Cardiac muscle cell (in vitro differentiated cells and primary cell): Measurements from ENCODE around the gene ZNF274. TPM values are rescaled to one million over a fixed set of nuclear protein-coding genes. Genes with fewer than 3 reads are reported as not detected.

ENCODE experiments used
- DNase-seq, 2 donors: peaks; one replicate each; pipeline versions ENCODE4 v3.0.0 to v3.0.0-alpha.2; 2010 to 2017; ENCODE audit warnings: low read depth in 1 of 2, low spot score in 1 of 2
- H3K27ac ChIP-seq: fragments of 200-600 bp; sonication (generic); 2 replicates; pipeline ENCODE4 v1.5.1; 2016
- H3K27me3 ChIP-seq: fragments of 200-600 bp; sonication (generic); 2 replicates; pipeline ENCODE4 v1.6.0; 2016; ENCODE audit warnings: control low read depth
- H3K36me3 ChIP-seq: fragments of 200-600 bp; sonication (generic); 2 replicates; pipeline ENCODE4 v1.5.1; 2016; ENCODE audit warnings: control low read depth
- H3K4me1 ChIP-seq: fragments of 200-600 bp; sonication (generic); 2 replicates; pipeline ENCODE4 v1.8.1; 2017; ENCODE audit warnings: low read depth, mild to moderate bottlenecking, mixed run types
- H3K4me3 ChIP-seq: fragments of 200-600 bp; sonication (generic); 2 replicates; pipeline ENCODE4 v1.5.1; 2016; ENCODE audit warnings: mild to moderate bottlenecking
- H3K9me3 ChIP-seq: fragments of 200-600 bp; sonication (generic); 2 replicates; pipeline ENCODE4 v1.5.1; 2017; ENCODE audit warnings: low read depth, mild to moderate bottlenecking, control low read depth
- polyA plus RNA-seq: library from polyadenylated mRNA; unstranded; fragments of >200 nt; fragmentation: Nextera tagmentation; extraction: Ambion mirVana; gene quantifications from 2 replicates; pipeline ENCODE4 v1.2.1, GENCODE V29; 2016
- total RNA-seq: library from RNA; depleted of rRNA; stranded (reverse); fragments of >200 nt; gene quantifications from 2 replicates; pipeline ENCODE4 v1.2.3, GENCODE V29; 2016
- TF ChIP-seq, protein P1 (sequence below): IDR thresholded peaks from 2 replicates; pipeline ENCODE4 v1.5.1; 2012; ENCODE audit warnings: low read depth, mild to moderate bottlenecking, low read length

Gene ZNF274
- total and polyA plus RNA-seq, 2 experiments from 2014 or later: 42.8 to 50.1 TPM

DNA sequence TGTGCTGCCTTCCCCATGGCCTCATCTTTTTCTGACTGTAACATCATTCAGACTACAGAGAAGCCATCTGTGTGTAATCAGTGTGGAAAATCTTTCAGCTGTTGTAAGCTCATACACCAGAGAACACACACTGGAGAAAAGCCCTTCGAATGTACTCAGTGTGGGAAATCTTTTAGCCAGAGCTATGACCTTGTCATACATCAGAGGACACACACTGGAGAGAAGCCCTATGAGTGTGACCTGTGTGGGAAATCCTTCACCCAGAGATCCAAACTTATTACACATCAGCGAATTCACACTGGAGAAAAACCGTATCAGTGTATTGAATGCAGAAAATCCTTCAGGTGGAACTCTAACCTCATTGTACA, 78.7 kb downstream of the ZNF274 start:
- Histone ChIP-seq H3K9me3 (peaks cover 26% of the 10 kb centered on the region), H3K27me3 (no peaks in the 10 kb centered on the region), H3K36me3 (peaks cover 31% of the 10 kb centered on the region), H3K4me3 (no peak overlapping the region), H3K27ac (no peak overlapping the region), H3K4me1 (no peaks in the 10 kb centered on the region)
- TF ChIP-seq, protein P1, sequence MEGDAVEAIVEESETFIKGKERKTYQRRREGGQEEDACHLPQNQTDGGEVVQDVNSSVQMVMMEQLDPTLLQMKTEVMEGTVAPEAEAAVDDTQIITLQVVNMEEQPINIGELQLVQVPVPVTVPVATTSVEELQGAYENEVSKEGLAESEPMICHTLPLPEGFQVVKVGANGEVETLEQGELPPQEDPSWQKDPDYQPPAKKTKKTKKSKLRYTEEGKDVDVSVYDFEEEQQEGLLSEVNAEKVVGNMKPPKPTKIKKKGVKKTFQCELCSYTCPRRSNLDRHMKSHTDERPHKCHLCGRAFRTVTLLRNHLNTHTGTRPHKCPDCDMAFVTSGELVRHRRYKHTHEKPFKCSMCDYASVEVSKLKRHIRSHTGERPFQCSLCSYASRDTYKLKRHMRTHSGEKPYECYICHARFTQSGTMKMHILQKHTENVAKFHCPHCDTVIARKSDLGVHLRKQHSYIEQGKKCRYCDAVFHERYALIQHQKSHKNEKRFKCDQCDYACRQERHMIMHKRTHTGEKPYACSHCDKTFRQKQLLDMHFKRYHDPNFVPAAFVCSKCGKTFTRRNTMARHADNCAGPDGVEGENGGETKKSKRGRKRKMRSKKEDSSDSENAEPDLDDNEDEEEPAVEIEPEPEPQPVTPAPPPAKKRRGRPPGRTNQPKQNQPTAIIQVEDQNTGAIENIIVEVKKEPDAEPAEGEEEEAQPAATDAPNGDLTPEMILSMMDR: no peak
- no peak for DNase-seq

DNA sequence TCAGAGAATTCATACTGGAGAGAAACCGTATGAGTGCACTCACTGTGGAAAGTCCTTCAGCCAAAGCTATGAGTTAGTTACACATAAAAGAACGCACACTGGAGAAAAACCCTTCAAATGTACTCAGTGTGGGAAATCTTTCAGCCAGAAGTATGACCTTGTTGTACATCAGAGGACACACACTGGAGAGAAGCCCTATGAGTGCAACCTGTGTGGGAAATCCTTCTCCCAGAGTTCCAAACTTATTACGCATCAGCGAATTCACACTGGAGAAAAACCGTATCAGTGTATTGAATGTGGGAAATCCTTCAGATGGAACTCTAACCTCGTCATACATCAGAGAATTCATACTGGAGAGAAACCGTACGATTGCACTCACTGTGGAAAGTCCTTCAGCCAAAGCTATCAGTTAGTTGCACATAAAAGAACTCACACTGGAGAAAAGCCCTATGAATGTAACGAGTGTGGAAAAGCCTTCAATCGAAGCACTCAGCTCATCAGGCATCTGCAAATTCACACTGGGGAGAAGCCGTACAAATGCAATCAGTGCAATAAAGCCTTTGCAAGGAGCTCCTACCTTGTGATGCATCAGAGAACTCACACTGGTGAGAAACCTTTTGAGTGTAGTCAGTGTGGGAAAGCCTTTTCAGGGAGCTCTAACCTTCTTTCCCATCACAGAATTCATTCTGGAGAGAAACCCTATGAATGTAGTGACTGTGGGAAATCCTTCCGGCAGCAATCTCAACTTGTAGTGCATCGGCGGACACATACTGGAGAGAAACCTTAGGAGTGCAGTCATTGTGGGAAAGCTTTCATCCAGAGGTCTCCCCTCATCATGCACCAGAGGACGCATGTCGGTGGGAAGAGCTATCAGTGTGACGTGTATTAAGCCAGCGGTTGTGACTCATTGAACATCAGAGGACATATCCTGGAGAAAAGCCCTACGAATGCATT, 79.4 kb downstream of the ZNF274 start:
- DNase-seq: no peak
- Histone ChIP-seq H3K36me3 (peaks cover 31% of the 10 kb centered on the region), H3K27me3 (no peaks in the 10 kb centered on the region), H3K9me3 (peaks cover 26% of the 10 kb centered on the region), H3K4me1 (no peaks in the 10 kb centered on the region), H3K27ac (no peak overlapping the region), H3K4me3 (no peak overlapping the region)
- TF ChIP-seq, protein P1: no peak

DNA sequence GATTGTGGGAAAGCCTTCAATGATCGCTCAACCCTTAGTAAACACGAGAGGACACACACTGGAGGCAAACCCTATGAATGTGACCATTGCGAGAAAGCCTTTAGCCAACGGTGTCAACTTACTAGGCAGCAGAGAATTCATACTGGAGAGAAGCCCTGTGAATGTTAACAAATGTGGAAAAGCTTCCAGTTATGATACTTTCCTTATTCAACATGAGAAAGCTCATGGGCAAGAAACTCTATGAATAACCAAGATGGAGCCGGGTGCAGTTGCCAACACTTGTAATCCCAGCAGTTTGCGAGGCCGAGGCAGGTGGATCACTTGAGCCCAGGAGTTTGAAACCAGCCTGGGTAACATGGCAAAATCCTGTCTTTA, 80.0 kb downstream of the ZNF274 start:
- Histone ChIP-seq H3K27me3 (no peaks in the 10 kb centered on the region), H3K4me3 (no peak overlapping the region), H3K36me3 (peaks cover 31% of the 10 kb centered on the region), H3K4me1 (no peaks in the 10 kb centered on the region), H3K9me3 (peaks cover 26% of the 10 kb centered on the region), H3K27ac (no peak overlapping the region)
- TF ChIP-seq, protein P1: no peak
- DNase-seq: no peak

Other genes with a start within 250 kb of the ZNF274 start
- gene ZNF418, start 247.7 kb upstream of the ZNF274 start, total RNA-seq: 14.6 and 19.7 TPM in 2 replicates
- gene ZNF418, start 247.7 kb upstream of the ZNF274 start, polyA plus RNA-seq: 6.1 and 13.8 TPM in 2 replicates
- gene ZNF256, start 235.4 kb upstream of the ZNF274 start, total RNA-seq: 12.5 and 13.6 TPM in 2 replicates
- 7.0 and 10.0 TPM in 2 replicates for gene ZNF256, start 235.4 kb upstream of the ZNF274 start, polyA plus RNA-seq
- gene C19orf18, start 208.5 kb upstream of the ZNF274 start, total RNA-seq: 1.3 and 1.4 TPM in 2 replicates
- 2.4 and 3.6 TPM in 2 replicates for gene C19orf18, start 208.5 kb upstream of the ZNF274 start, polyA plus RNA-seq
- 50.5 and 87.4 TPM in 2 replicates for gene ZNF606, start 180.2 kb upstream of the ZNF274 start, total RNA-seq
- gene ZNF606, start 180.2 kb upstream of the ZNF274 start, polyA plus RNA-seq: 30.0 and 31.2 TPM in 2 replicates
- 31.9 and 38.4 TPM in 2 replicates for gene ZSCAN1, start 149.0 kb upstream of the ZNF274 start, total RNA-seq
- gene ZSCAN1, start 149.0 kb upstream of the ZNF274 start, polyA plus RNA-seq: 22.0 and 24.6 TPM in 2 replicates
- gene ZNF135, start 123.8 kb upstream of the ZNF274 start, total RNA-seq: 11.7 and 14.0 TPM in 2 replicates
- 10.2 and 11.2 TPM in 2 replicates for gene ZNF135, start 123.8 kb upstream of the ZNF274 start, polyA plus RNA-seq
- gene ZSCAN18, start 84.8 kb upstream of the ZNF274 start, total RNA-seq: 173 and 243 TPM in 2 replicates
- gene ZSCAN18, start 84.8 kb upstream of the ZNF274 start, polyA plus RNA-seq: 127 and 191 TPM in 2 replicates
- gene ZNF329, start 32.3 kb upstream of the ZNF274 start, total RNA-seq: 27.8 and 29.6 TPM in 2 replicates
- 5.2 and 12.8 TPM in 2 replicates for gene ZNF329, start 32.3 kb upstream of the ZNF274 start, polyA plus RNA-seq
- 95.9 and 103 TPM in 2 replicates for gene ZNF544, start 45.9 kb downstream of the ZNF274 start, total RNA-seq
- gene ZNF544, start 45.9 kb downstream of the ZNF274 start, polyA plus RNA-seq: 34.9 and 35.9 TPM in 2 replicates
- 11.3 and 14.7 TPM in 2 replicates for gene ZNF8, start 95.9 kb downstream of the ZNF274 start, total RNA-seq
- gene ZNF8, start 95.9 kb downstream of the ZNF274 start, polyA plus RNA-seq: 2.2 and 2.7 TPM in 2 replicates
- 64.3 and 92.4 TPM in 2 replicates for gene ERVK3-1, start 122.3 kb downstream of the ZNF274 start, total RNA-seq
- gene ERVK3-1, start 122.3 kb downstream of the ZNF274 start, polyA plus RNA-seq: 62.8 and 62.9 TPM in 2 replicates
- 2.4 and 2.5 TPM in 2 replicates for gene ZSCAN22, start 143.9 kb downstream of the ZNF274 start, total RNA-seq
- gene ZSCAN22, start 143.9 kb downstream of the ZNF274 start, polyA plus RNA-seq: 3.7 and 4.2 TPM in 2 replicates
- 75.0 and 138 TPM in 2 replicates for gene A1BG, start 170.4 kb downstream of the ZNF274 start, total RNA-seq
- 45.9 and 56.5 TPM in 2 replicates for gene A1BG, start 170.4 kb downstream of the ZNF274 start, polyA plus RNA-seq
- gene ZNF497, start 179.7 kb downstream of the ZNF274 start, total RNA-seq: 5.9 and 7.6 TPM in 2 replicates
- 5.8 and 6.8 TPM in 2 replicates for gene ZNF497, start 179.7 kb downstream of the ZNF274 start, polyA plus RNA-seq
- 9.1 and 12.6 TPM in 2 replicates for gene ZNF837, start 198.0 kb downstream of the ZNF274 start, total RNA-seq
- 7.6 and 8.9 TPM in 2 replicates for gene ZNF837, start 198.0 kb downstream of the ZNF274 start, polyA plus RNA-seq
- 1,551 and 1,738 TPM in 2 replicates for gene RPS5, start 204.2 kb downstream of the ZNF274 start, total RNA-seq
- 643 and 656 TPM in 2 replicates for gene RPS5, start 204.2 kb downstream of the ZNF274 start, polyA plus RNA-seq
- 3.1 TPM in 1 of 2 replicates, not detected in the other for gene RNF225, start 212.6 kb downstream of the ZNF274 start, total RNA-seq
- not detected in 2 replicates for gene RNF225, start 212.6 kb downstream of the ZNF274 start, polyA plus RNA-seq
- 15.6 and 37.9 TPM in 2 replicates for gene ZNF584, start 225.6 kb downstream of the ZNF274 start, total RNA-seq
- 16.0 and 18.6 TPM in 2 replicates for gene ZNF584, start 225.6 kb downstream of the ZNF274 start, polyA plus RNA-seq